Testis (tissue), 3 donors: ENCODE data around the gene LIN7C. TPM values are rescaled to one million over a fixed set of nuclear protein-coding genes. Genes with fewer than 3 reads are reported as not detected.
"Not testable (repeated sequence)": the region's sequence is repeated elsewhere in the genome, so short reads cannot be mapped to it uniquely, and the experiment has no call there.

Source experiments
- DNase-seq: peaks from one replicate; pipeline ENCODE4 v3.0.0-alpha.2; 2019
- H3K27ac ChIP-seq, 2 donors: fragments of 200-600 bp; sonication (generic); one replicate each; pipeline ENCODE4 v1.5.1; 2019
- H3K27me3 ChIP-seq: fragments of 200-600 bp; sonication (generic); one replicate; pipeline ENCODE4 v1.5.1; 2019
- H3K36me3 ChIP-seq: fragments of 200-600 bp; sonication (generic); one replicate; pipeline ENCODE4 v1.5.1; 2017; ENCODE audit warnings: low read depth; ENCODE audit errors: missing control alignments
- H3K4me1 ChIP-seq: fragments of 200-600 bp; sonication (generic); one replicate; pipeline ENCODE4 v1.5.1; 2019
- H3K4me3 ChIP-seq, 2 donors: fragments of 200-600 bp; sonication (generic); one replicate each; pipeline ENCODE4 v1.5.1; 2017 to 2019
- H3K9me3 ChIP-seq: fragments of 200-600 bp; sonication (generic); one replicate; pipeline ENCODE4 v1.5.1; 2017
- CTCF ChIP-seq, 3 experiments: fragments of 450-650 bp in 2 of 3; fragments of 200-600 bp in 1 of 3; sonication (generic) in 1 of 3; IDR thresholded peaks; one replicate each; pipeline ENCODE4 v1.5.1; 2016 to 2019; ENCODE audit warnings: antibody characterized with exemption in 3 of 3, mild to moderate bottlenecking in 2 of 3, moderate library complexity in 1 of 3
- POLR2A ChIP-seq: fragments of 450-650 bp; IDR thresholded peaks from one replicate; pipeline ENCODE4 v1.6.1; 2017; ENCODE audit warnings: antibody characterized with exemption, mild to moderate bottlenecking, moderate library complexity
- WGBS, 2 donors: methylation state at CpG; one replicate each; pipeline ENCODE4 v1.1.5; 2018; 5-methylcytosine and 5-hydroxymethylcytosine counted together
- intact Hi-C: fragments of 100-400 bp; cut with DNase I; formaldehyde crosslinking; loops from one replicate; pipeline ENCODE4 v1.15.1; 2023; ENCODE audit warnings: low total_unique reads
- polyA plus RNA-seq: library from polyadenylated mRNA; stranded (reverse); fragments of 350-450 nt; fragmentation: Illumina TruSeq; extraction: RNeasy Lipid Tissue Mini Kit (QIAGEN cat#74804); gene quantifications from one replicate; pipeline ENCODE4 v1.2.3, GENCODE V29; 2014; ENCODE audit warnings: low read depth, low replicate concordance; ENCODE audit not compliant: insufficient read depth
- total RNA-seq, 2 donors: library from RNA; depleted of rRNA; stranded (reverse); fragments of >200 nt; gene quantifications; one replicate each; pipeline ENCODE4 v1.2.3, GENCODE V29; 2016

Gene LIN7C
- total and polyA plus RNA-seq, 3 donors from 2014 or later, result 6.9 to 23.1 (median 21.0) TPM

GRCh38 chr11:27520226-27520625 is 13.7 kb upstream of the LIN7C start:
- intact Hi-C loops, result no loop called here
- no peaks in the 10 kb centered on the region for H3K27me3 ChIP-seq
- no peak for DNase-seq
- H3K36me3 ChIP-seq, result no peaks in the 10 kb centered on the region
- H3K4me3 ChIP-seq, result no peak overlapping the region
- no peak overlapping the region for H3K27ac ChIP-seq
- no peak for TF ChIP-seq CTCF (IDR thresholded peaks at IDR 0.05)
- TF ChIP-seq POLR2A, result no peak
- H3K9me3 ChIP-seq, result no peaks in the 10 kb centered on the region
- WGBS, 2 donors, result 92 to 94% methylated on average over 3 of the region's 3 CpGs
- no peaks in the 10 kb centered on the region for H3K4me1 ChIP-seq

- WGBS, 2 donors, result 84 to 86% methylated on average over 2 of the region's 2 CpGs
- no peaks in the 10 kb centered on the region for H3K9me3 ChIP-seq
Observed at GRCh38 chr11:27518518-27518917, 11.9 kb upstream of the LIN7C start.

GRCh38 chr11:27517490-27517889 is 10.9 kb upstream of the LIN7C start:
- H3K4me3 ChIP-seq, H3K36me3 ChIP-seq, H3K27ac ChIP-seq, intact Hi-C loops, DNase-seq, H3K27me3 ChIP-seq, H3K4me1 ChIP-seq, H3K9me3 ChIP-seq: not testable (repeated sequence)
- WGBS, 2 donors, result 94 to 96% methylated on average over 1 of the region's 1 CpG

More at GRCh38 chr11:27518518-27518917, 11.9 kb upstream of the LIN7C start:
- intact Hi-C loops, result no loop called here
- no peak for TF ChIP-seq CTCF (IDR thresholded peaks at IDR 0.05)
- no peak for TF ChIP-seq POLR2A
- no peaks in the 10 kb centered on the region for H3K4me1 ChIP-seq
- no peak for DNase-seq
- no peaks in the 10 kb centered on the region for H3K27me3 ChIP-seq
- no peak overlapping the region for H3K27ac ChIP-seq
- no peak overlapping the region for H3K4me3 ChIP-seq
- no peaks in the 10 kb centered on the region for H3K36me3 ChIP-seq

- TF ChIP-seq CTCF (IDR thresholded peaks at IDR 0.05) (no peak), POLR2A (no peak)
- Histone ChIP-seq H3K4me1 (no peaks in the 10 kb centered on the region), H3K36me3 (no peaks in the 10 kb centered on the region), H3K27ac (no peak overlapping the region), H3K4me3 (no peak overlapping the region), H3K27me3 (no peaks in the 10 kb centered on the region), H3K9me3 (no peaks in the 10 kb centered on the region)
- 78 to 82% methylated on average over 4 of the region's 4 CpGs for WGBS, 2 donors
- intact Hi-C loops, result no loop called here
- DNase-seq, result no peak
Observed at GRCh38 chr11:27514558-27514957, 8.0 kb upstream of the LIN7C start.

- Histone ChIP-seq H3K4me3 (no peak overlapping the region), H3K27ac (no peak overlapping the region), H3K27me3 (no peaks in the 10 kb centered on the region), H3K36me3 (no peaks in the 10 kb centered on the region), H3K9me3 (no peaks in the 10 kb centered on the region), H3K4me1 (no peaks in the 10 kb centered on the region)
- WGBS, 2 donors, result 94 to 99% methylated on average over 4 of the region's 4 CpGs
- no peak for DNase-seq
- intact Hi-C loops, result no loop called here
- TF ChIP-seq POLR2A (no peak), CTCF (IDR thresholded peaks at IDR 0.05) (no peak)
Observed at GRCh38 chr11:27514076-27514475, 7.5 kb upstream of the LIN7C start.
